Upper lobe of right lung (tissue), 1 donor: ENCODE results near the gene LPP. TPM values are rescaled to one million over a fixed set of nuclear protein-coding genes. Genes with fewer than 3 reads are reported as not detected.
A peak's percentile ranks its signal among the peaks of the same experiment; 100 is the strongest.

ENCODE experiments used
- ATAC-seq: fragments of 200-7000 bp; cut with Tn5 transposase; one replicate; pipeline ENCODE4 v1.9.1; 2020; ENCODE audit warnings: mild to moderate bottlenecking, moderate library complexity
- DNase-seq: peaks from one replicate; pipeline ENCODE4 v3.0.0-alpha.2; 2020
- H3K27ac ChIP-seq: fragments of 200-600 bp; one replicate; pipeline ENCODE4 v1.8.0; 2022
- H3K27me3 ChIP-seq: fragments of 200-600 bp; one replicate; pipeline ENCODE4 v1.8.0; 2022; ENCODE audit warnings: mild to moderate bottlenecking
- H3K36me3 ChIP-seq: fragments of 200-600 bp; one replicate; pipeline ENCODE4 v1.8.0; 2022
- H3K4me1 ChIP-seq: fragments of 200-600 bp; one replicate; pipeline ENCODE4 v1.8.0; 2022
- H3K4me3 ChIP-seq: fragments of 200-600 bp; one replicate; pipeline ENCODE4 v1.8.0; 2022; ENCODE audit warnings: mild to moderate bottlenecking
- H3K9me3 ChIP-seq: fragments of 200-600 bp; one replicate; pipeline ENCODE4 v1.8.0; 2022
- CTCF ChIP-seq: fragments of 200-600 bp; IDR thresholded peaks from one replicate; pipeline ENCODE4 v1.8.0; 2022; ENCODE audit warnings: antibody characterized with exemption
- intact Hi-C: fragments of 100-400 bp; cut with DNase I; formaldehyde crosslinking; loops from one replicate; pipeline ENCODE4 v1.11.0; 2022
- total RNA-seq: library from RNA; stranded (reverse); fragmentation: NEBNext Ultra II Directional; extraction: Animal tissue kit (Norgen Biotek cat#: 25700); gene quantifications from one replicate; pipeline ENCODE4 v1.2.1, GENCODE V29; 2021
- donor health status: DM: no; HTN: yes; CAD: no; lungs with severe emphysema.

Gene LPP
- total RNA-seq, 1 donor from 2014 or later, result 191 TPM

- H3K4me1 ChIP-seq, result peaks cover 41% of the 10 kb centered on the region
- peak; percentile 36 for ATAC-seq
Observed at GRCh38 chr3:188282871-188283270, 128.9 kb downstream of the LPP start.

GRCh38 chr3:188283347-188283746 is 129.4 kb downstream of the LPP start:
- H3K9me3 ChIP-seq, result no peaks in the 10 kb centered on the region
- TF ChIP-seq CTCF, result peak; percentile 26
- peak overlapping the region; percentile 8 for H3K27ac ChIP-seq
- peaks cover 41% of the 10 kb centered on the region for H3K4me1 ChIP-seq
- H3K36me3 ChIP-seq, result no peaks in the 10 kb centered on the region
- no peak for DNase-seq
- intact Hi-C loops, result no loop called here
- peak; percentile 85 for ATAC-seq
- no peak overlapping the region for H3K4me3 ChIP-seq
- H3K27me3 ChIP-seq, result no peaks in the 10 kb centered on the region

More at GRCh38 chr3:188282871-188283270, 128.9 kb downstream of the LPP start:
- Histone ChIP-seq H3K4me3 (no peak overlapping the region), H3K27ac (peak overlapping the region; percentile 8), H3K36me3 (no peaks in the 10 kb centered on the region), H3K27me3 (no peaks in the 10 kb centered on the region), H3K9me3 (no peaks in the 10 kb centered on the region)
- no peak for DNase-seq
- intact Hi-C loops, result no loop called here
- TF ChIP-seq CTCF, result no peak

DNA sequence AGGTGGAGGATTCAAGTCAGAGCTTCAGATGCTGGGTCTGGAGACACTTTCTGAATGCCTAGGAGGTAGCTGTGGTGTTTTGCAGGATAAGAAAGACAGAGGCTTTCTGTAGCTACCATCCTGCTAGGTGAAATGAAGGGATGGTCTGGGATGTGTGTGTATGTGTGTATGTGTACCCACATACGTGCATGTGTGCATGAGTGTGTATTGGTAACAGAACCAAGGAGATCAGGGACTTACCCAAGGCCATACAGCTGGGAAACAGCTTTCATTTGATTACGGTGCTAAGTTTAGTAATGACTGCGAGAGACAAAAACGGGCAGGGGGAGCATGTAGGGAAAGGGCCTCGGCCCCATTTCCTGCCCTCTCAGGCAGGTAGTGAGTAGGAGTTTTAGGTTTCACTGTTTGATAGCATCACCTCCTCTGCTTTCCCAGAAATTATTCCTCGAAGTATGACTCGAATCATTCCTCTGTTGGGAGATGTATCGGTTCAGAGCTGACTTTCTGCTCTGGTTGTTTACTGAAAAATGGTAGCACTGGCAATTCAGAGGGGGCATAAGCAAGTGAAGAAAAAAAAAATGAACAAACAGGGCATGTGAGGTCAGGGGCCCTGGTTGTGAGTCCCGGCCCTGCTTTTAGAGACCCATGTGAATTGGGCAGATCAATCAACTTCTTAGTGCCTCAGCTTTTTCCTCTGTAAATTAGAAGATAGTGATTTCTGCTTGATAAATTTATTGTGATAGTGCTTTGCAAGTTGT is 130.7 kb downstream of the LPP start:
- ATAC-seq (no peak), DNase-seq (no peak)
- Histone ChIP-seq H3K27me3 (no peaks in the 10 kb centered on the region), H3K36me3 (no peaks in the 10 kb centered on the region), H3K9me3 (no peaks in the 10 kb centered on the region), H3K4me1 (peaks cover 41% of the 10 kb centered on the region), H3K27ac (peak overlapping the region; percentile 17), H3K4me3 (no peak overlapping the region)
- intact Hi-C loops, result no loop called here
- no peak for TF ChIP-seq CTCF

GRCh38 chr3:188286087-188286513 is 132.1 kb downstream of the LPP start:
- H3K27ac ChIP-seq, result no peak overlapping the region
- intact Hi-C loops, result no loop called here
- peaks cover 52% of the 10 kb centered on the region for H3K4me1 ChIP-seq
- DNase-seq (no peak), ATAC-seq (peak; percentile 46)
- no peak for TF ChIP-seq CTCF
- H3K27me3 ChIP-seq, result no peaks in the 10 kb centered on the region
- no peaks in the 10 kb centered on the region for H3K36me3 ChIP-seq
- H3K9me3 ChIP-seq, result no peaks in the 10 kb centered on the region
- no peak overlapping the region for H3K4me3 ChIP-seq

GRCh38 chr3:188287339-188287738 is 133.4 kb downstream of the LPP start:
- Histone ChIP-seq H3K27me3 (no peaks in the 10 kb centered on the region), H3K9me3 (no peaks in the 10 kb centered on the region), H3K27ac (no peak overlapping the region), H3K4me3 (no peak overlapping the region), H3K36me3 (no peaks in the 10 kb centered on the region), H3K4me1 (peaks cover 50% of the 10 kb centered on the region)
- intact Hi-C loops, result no loop called here
- ATAC-seq (no peak), DNase-seq (no peak)
- no peak for TF ChIP-seq CTCF
